Measurements from ENCODE around the gene MLST8. TPM values are rescaled to one million over a fixed set of nuclear protein-coding genes. Genes with fewer than 3 reads are reported as not detected.

The MLST8 gene
- total and polyA plus RNA-seq, 2 donors (not counting 3 experiments of a cell fraction or from before 2014, with no cell fraction given), result 36.9 to 129 TPM

DNA sequence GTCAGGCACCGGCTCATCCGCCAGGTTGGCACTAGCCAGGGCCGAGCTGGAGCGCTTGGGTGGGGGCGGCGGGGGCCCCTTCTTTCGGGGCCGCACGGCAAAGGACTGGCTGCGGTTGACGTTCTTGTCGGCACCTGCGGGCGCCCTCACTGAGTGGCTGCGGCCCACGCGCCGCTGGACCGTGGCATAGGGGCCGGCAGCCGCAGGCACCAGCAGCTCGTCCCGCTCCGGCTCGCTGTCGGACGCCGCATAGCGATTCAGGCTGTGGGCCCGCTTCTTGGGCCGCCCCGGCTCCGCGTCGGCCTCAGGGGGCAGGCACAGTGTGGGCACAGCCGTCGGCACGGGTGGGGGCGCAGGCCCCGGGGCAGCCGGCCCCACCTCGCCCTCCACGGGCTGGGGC lies 24.8 kb upstream of the MLST8 start:
- DNase-seq (ENCODE audit: low read depth, low spot score) (no peak), FAIRE-seq (no peak)
- Histone ChIP-seq H3K4me2 (ENCODE audit: insufficient read depth, low read length) (no peak overlapping the region), H3K79me2 (ENCODE audit: control insufficient read depth, insufficient read depth, low read length) (no peaks in the 10 kb centered on the region), H3K4me3 (replicated peaks in 1 of 3; ENCODE audit: insufficient read depth in 1 of 3, low read depth in 1 of 3, low read length in 3 of 3) (no peak overlapping the region), H4K20me1 (replicated peaks; ENCODE audit: control insufficient read depth, extremely low read depth, insufficient read depth, low read length) (no peaks in the 10 kb centered on the region), H3K9ac (replicated peaks; ENCODE audit: extremely low read depth, insufficient read depth, low read length) (no peak overlapping the region), H3K27ac (ENCODE audit: insufficient read depth, low read depth, low read length) (no peak overlapping the region), H2AFZ (ENCODE audit: low read depth, low read length) (no peak overlapping the region), H3K4me1 (ENCODE audit: control insufficient read depth, extremely low read depth, insufficient read depth, low read length) (no peaks in the 10 kb centered on the region), H3K36me3 (ENCODE audit: control insufficient read depth in 2 of 2, extremely low read depth in 1 of 2, insufficient read depth in 2 of 2, low read length in 2 of 2) (peaks cover 11 to 13% of the 10 kb centered on the region in 2 experiments), H3K9me3 (replicated peaks; ENCODE audit: control insufficient read depth, insufficient read depth, low read length) (no peaks in the 10 kb centered on the region), H3K27me3 (ENCODE audit: control insufficient read depth in 2 of 2, insufficient read depth in 2 of 2, low read length in 2 of 2) (no peaks in the 10 kb centered on the region), H3K9me1 (replicated peaks; ENCODE audit: control insufficient read depth, extremely low read depth, insufficient read depth, low read length) (no peaks in the 10 kb centered on the region)
- dilution Hi-C loops (cut with MboI; ENCODE audit: extremely low pct_ligation_motif_present, low sequenced_read_pairs) (no loop called here), intact Hi-C loops (cut with micrococcal nuclease) (no loop called here)
- TF ChIP-seq POLR2AphosphoS5 (IDR thresholded peaks at IDR 0.05; ENCODE audit: insufficient read depth, low read depth, low read length) (no peak), FOS (IDR thresholded peaks at IDR 0.05; ENCODE audit: borderline replicate concordance, insufficient read depth, low read length) (no peak), JUN (IDR thresholded peaks at IDR 0.05; ENCODE audit: borderline replicate concordance, insufficient read depth, insufficient read length, low read depth) (no peak), MAX (IDR thresholded peaks at IDR 0.05; ENCODE audit: insufficient read depth, insufficient read length) (no peak), EZH2 (IDR thresholded peaks at IDR 0.05; ENCODE audit: borderline replicate concordance, low read depth, low read length, severe bottlenecking) (no peak), GATA2 (IDR thresholded peaks at IDR 0.05; ENCODE audit: insufficient read depth, insufficient read length, low read depth, low read length) (no peak), MYC (IDR thresholded peaks at IDR 0.05; ENCODE audit: low read depth, low read length) (no peak), POLR2A (IDR thresholded peaks at IDR 0.05; ENCODE audit: low read depth, low read length) (no peak)
- ChIA-PET POLR2A (no interaction called here), CTCF (no interaction called here)
- no TSS peak for BruUV-seq (replicated peaks)

All from endothelial cell of umbilical vein (primary cell).